ENCODE data around the gene LAMA4. TPM values are rescaled to one million over a fixed set of nuclear protein-coding genes. Genes with fewer than 3 reads are reported as not detected.
A peak's percentile ranks its signal among the peaks of the same experiment; 100 is the strongest.

Gene LAMA4
- total and polyA plus RNA-seq, 2 of the 13 experiments (the other 11 are each of a cell fraction or from before 2014, with no cell fraction given), result not detected

DNA sequence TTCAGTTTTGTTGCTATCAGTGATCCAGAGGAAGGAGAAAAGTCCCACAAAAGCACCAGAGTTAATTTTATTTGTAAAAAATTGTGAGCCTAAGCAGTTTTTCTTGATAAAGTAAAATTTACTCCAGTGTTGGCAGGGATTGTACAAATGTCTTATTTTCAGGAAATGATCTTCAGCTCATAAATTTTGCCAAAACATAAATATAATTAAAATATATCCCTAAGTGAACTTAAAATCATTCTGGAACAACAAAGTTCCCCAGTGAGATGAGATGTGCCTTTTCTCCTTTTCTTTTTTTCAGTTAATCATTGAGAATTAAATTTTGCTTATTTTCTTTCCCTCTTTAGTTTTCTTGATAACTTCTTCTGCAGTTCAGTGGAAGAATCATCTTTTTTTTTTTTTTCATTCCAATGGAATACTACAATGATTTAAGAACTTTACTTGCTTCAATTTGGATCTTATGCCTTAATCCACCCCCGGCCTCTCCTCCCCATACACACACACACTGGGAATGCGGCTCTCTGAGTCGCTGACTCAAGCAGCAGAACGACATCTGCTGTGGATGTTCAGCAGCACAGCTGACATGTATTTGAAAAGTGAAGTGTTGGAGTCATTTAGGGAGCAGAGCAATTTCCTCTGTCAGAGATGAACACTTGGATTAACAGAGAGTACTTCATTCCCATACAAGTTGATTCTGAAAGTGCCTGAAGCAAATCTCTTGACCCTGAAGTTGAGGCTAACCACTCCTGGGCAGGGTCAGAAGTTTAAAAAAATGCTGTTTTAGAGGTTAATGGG, 27.7 kb upstream of the LAMA4 start:
- Histone ChIP-seq H3K36me3 (replicated peaks in 1 of 2; ENCODE audit: control insufficient read depth in 1 of 2, insufficient read depth in 2 of 2, low read length in 2 of 2) (no peaks in the 10 kb centered on the region), H3K9ac (ENCODE audit: insufficient read depth, low read depth, low read length) (no peak overlapping the region), H3K4me2 (ENCODE audit: low read depth, low read length) (no peak overlapping the region), H3K27me3 (ENCODE audit: control insufficient read depth in 1 of 2, insufficient read depth in 2 of 2, low read length in 2 of 2) (no peaks in the 10 kb centered on the region), H3K9me3 (ENCODE audit: low read length) (no peaks in the 10 kb centered on the region), H3K79me2 (ENCODE audit: insufficient read depth, low read length) (no peaks in the 10 kb centered on the region), H3K4me1 (ENCODE audit: insufficient read depth, low read length) (no peaks in the 10 kb centered on the region), H3K27ac (ENCODE audit: extremely low read length, insufficient read depth, low read length) (no peak overlapping the region), H3K4me3 (replicated peaks in 1 of 3; ENCODE audit: insufficient read depth in 1 of 3, low read depth in 2 of 3, low read length in 3 of 3) (no peak overlapping the region), H4K20me1 (ENCODE audit: insufficient read depth, low read length) (no peaks in the 10 kb centered on the region), H2AFZ (ENCODE audit: low read length) (no peak overlapping the region)
- intact Hi-C loops (cut with micrococcal nuclease; ENCODE audit: unreplicated experiment), result no loop called here
- no TSS peak for BruUV-seq (replicated peaks)
- TF ChIP-seq RCOR2 (CRISPR knock-in tag; IDR thresholded peaks at IDR 0.05), result no peak
- TF ChIP-seq SNAPC2 (CRISPR knock-in tag; IDR thresholded peaks at IDR 0.05), result no peak
- TF ChIP-seq ZSCAN21 (CRISPR knock-in tag; IDR thresholded peaks at IDR 0.05; ENCODE audit: borderline replicate concordance), result no peak
- TF ChIP-seq PCBP2 (optimal IDR thresholded peaks at IDR 0.05; ENCODE audit: low read depth, low read length, poor library complexity, severe bottlenecking), result no peak
- TF ChIP-seq ZNF251 (CRISPR knock-in tag; IDR thresholded peaks at IDR 0.05), result no peak
- no peak for TF ChIP-seq ETV6 (CRISPR knock-in tag; conservative IDR thresholded peaks at IDR 0.05)
- no peak for TF ChIP-seq ARNTL (CRISPR knock-in tag; IDR thresholded peaks at IDR 0.05)
- no peak for TF ChIP-seq ZFP1 (CRISPR knock-in tag; IDR thresholded peaks at IDR 0.05)
- no peak for TF ChIP-seq ZNF282 (IDR thresholded peaks at IDR 0.05; ENCODE audit: partially characterized antibody)
- TF ChIP-seq TSC22D2 (CRISPR knock-in tag; IDR thresholded peaks at IDR 0.05; ENCODE audit: borderline replicate concordance), result no peak
- no peak for TF ChIP-seq ZNF589 (CRISPR knock-in tag; conservative IDR thresholded peaks at IDR 0.05)
- no peak for TF ChIP-seq RAD51 (IDR thresholded peaks at IDR 0.05; ENCODE audit: borderline replicate concordance)
- no peak for TF ChIP-seq NKX3-1 (CRISPR knock-in tag; IDR thresholded peaks at IDR 0.05)
- TF ChIP-seq JDP2 (CRISPR knock-in tag; IDR thresholded peaks at IDR 0.05; ENCODE audit: borderline replicate concordance), result no peak
- TF ChIP-seq, protein P1, sequence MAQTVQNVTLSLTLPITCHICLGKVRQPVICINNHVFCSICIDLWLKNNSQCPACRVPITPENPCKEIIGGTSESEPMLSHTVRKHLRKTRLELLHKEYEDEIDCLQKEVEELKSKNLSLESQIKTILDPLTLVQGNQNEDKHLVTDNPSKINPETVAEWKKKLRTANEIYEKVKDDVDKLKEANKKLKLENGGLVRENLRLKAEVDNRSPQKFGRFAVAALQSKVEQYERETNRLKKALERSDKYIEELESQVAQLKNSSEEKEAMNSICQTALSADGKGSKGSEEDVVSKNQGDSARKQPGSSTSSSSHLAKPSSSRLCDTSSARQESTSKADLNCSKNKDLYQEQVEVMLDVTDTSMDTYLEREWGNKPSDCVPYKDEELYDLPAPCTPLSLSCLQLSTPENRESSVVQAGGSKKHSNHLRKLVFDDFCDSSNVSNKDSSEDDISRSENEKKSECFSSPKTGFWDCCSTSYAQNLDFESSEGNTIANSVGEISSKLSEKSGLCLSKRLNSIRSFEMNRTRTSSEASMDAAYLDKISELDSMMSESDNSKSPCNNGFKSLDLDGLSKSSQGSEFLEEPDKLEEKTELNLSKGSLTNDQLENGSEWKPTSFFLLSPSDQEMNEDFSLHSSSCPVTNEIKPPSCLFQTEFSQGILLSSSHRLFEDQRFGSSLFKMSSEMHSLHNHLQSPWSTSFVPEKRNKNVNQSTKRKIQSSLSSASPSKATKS (CRISPR knock-in tag; IDR thresholded peaks at IDR 0.05), result no peak
- no peak for TF ChIP-seq NR2C2 (CRISPR knock-in tag; IDR thresholded peaks at IDR 0.05; ENCODE audit: borderline replicate concordance)
- TF ChIP-seq, protein P2, sequence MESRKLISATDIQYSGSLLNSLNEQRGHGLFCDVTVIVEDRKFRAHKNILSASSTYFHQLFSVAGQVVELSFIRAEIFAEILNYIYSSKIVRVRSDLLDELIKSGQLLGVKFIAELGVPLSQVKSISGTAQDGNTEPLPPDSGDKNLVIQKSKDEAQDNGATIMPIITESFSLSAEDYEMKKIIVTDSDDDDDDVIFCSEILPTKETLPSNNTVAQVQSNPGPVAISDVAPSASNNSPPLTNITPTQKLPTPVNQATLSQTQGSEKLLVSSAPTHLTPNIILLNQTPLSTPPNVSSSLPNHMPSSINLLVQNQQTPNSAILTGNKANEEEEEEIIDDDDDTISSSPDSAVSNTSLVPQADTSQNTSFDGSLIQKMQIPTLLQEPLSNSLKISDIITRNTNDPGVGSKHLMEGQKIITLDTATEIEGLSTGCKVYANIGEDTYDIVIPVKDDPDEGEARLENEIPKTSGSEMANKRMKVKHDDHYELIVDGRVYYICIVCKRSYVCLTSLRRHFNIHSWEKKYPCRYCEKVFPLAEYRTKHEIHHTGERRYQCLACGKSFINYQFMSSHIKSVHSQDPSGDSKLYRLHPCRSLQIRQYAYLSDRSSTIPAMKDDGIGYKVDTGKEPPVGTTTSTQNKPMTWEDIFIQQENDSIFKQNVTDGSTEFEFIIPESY (CRISPR knock-in tag; IDR thresholded peaks at IDR 0.05), result no peak
- TF ChIP-seq, protein P3, sequence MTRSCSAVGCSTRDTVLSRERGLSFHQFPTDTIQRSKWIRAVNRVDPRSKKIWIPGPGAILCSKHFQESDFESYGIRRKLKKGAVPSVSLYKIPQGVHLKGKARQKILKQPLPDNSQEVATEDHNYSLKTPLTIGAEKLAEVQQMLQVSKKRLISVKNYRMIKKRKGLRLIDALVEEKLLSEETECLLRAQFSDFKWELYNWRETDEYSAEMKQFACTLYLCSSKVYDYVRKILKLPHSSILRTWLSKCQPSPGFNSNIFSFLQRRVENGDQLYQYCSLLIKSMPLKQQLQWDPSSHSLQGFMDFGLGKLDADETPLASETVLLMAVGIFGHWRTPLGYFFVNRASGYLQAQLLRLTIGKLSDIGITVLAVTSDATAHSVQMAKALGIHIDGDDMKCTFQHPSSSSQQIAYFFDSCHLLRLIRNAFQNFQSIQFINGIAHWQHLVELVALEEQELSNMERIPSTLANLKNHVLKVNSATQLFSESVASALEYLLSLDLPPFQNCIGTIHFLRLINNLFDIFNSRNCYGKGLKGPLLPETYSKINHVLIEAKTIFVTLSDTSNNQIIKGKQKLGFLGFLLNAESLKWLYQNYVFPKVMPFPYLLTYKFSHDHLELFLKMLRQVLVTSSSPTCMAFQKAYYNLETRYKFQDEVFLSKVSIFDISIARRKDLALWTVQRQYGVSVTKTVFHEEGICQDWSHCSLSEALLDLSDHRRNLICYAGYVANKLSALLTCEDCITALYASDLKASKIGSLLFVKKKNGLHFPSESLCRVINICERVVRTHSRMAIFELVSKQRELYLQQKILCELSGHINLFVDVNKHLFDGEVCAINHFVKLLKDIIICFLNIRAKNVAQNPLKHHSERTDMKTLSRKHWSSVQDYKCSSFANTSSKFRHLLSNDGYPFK (CRISPR knock-in tag; IDR thresholded peaks at IDR 0.05; ENCODE audit: borderline replicate concordance), result no peak
- TF ChIP-seq SATB2 (CRISPR knock-in tag; IDR thresholded peaks at IDR 0.05), result no peak
- in situ Hi-C loops (cut with HindIII; ENCODE audit: extremely low pct_ligation_motif_present, low pct_unique_long_range_greater_than_20kb), result no loop called here
- 1% methylated on average over 4 of the region's 4 CpGs for WGBS (ENCODE audit: low lambda C conversion rate)
- DNase-seq (ENCODE audit: low spot score) (no peak), FAIRE-seq (no peak), ATAC-seq (peak; percentile 43; the same call in 2 of the 3 replicates)
- POLR2A ChIA-PET, result no interaction called here
- CTCF ChIA-PET (ENCODE audit: low intra/inter-chr PET ratio, low total read pairs), result no interaction called here
